GM21737 (cell line): ENCODE measurements around the gene TVP23A.
"Not testable (repeated sequence)": the region's sequence is repeated elsewhere in the genome, so short reads cannot be mapped to it uniquely, and the experiment has no call there.

Experiments
- ATAC-seq: cut with Tn5 transposase; IDR thresholded peaks from one replicate; pipeline ENCODE4 v1.9.1; 2021; ENCODE audit warnings: mild to moderate bottlenecking, moderate library complexity; ENCODE audit not compliant: unreplicated experiment

TVP23A gene

DNA sequence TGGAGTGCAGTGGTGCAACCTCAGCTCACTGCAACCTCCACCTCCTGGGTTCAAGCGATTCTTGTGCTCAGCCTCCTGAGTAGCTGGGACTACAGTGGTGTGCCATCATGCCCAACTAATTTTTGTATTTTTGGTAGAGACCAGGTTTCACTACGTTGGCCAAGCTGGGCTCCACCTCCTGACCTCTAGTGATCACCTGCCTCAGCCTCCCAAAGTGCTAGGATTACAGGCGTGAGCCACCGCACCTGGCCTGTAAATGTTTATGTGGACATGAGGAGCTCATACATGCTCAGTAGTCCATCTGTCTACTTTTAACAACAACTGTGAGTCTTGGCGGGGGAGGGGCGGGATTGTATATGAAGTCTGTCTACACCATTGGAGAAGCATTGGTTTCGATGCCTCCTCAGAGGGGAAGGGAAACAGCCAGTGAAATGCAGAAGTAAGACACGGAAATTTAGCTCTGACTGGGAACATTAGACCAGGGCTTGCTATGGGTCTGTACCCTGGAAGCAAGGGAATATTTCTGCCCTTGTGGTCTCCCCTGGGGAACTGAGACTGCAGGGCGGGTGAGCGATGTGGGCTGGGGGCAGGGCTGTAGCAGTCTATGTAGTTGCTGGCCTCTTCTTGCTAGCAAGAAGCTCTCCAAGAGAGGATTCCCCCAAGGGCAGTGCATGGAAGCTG, 65.6 kb downstream of the TVP23A start:
- peak; percentile 48 for ATAC-seq

DNA sequence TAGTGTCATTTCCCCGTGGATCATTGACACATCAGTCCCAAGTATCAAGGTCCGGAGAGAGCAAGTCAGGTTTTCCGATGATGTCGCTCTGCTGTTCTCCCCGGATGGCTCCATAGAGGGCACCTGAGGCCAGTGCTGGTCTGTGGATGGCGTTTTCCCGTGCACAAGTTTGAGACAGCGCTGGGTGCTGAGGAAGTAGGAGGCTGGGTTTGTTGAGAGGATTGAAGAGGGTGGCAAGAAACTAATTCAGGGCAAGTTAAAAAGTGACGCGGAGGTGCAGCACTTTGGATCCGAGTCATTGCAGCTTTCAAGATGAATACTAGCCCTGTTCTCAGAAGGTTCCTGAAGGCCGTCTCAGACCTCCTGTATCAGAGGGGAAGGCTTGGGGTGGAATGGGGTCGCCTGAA, 67.3 kb downstream of the TVP23A start:
- no peak for ATAC-seq

DNA sequence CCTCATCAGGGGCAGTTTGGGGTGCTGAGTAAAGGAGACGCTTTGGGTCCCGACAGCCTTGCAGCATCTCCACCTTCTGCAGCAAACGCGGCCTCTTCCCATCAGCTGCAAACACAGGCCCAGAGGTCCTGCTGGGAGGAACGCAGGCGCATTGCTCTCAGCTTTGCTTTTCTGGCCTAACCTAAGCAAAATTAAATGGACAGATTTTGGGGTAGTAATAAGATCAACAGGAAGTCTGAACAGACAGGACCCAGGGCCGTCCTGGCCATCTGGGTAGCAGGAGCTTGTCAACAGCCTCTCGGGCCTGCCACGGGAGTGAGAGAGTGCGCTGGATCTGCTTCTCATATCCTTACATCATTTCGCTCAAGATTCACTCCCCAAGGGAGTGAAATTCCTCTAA, 67.8 kb downstream of the TVP23A start:
- ATAC-seq: no peak

DNA sequence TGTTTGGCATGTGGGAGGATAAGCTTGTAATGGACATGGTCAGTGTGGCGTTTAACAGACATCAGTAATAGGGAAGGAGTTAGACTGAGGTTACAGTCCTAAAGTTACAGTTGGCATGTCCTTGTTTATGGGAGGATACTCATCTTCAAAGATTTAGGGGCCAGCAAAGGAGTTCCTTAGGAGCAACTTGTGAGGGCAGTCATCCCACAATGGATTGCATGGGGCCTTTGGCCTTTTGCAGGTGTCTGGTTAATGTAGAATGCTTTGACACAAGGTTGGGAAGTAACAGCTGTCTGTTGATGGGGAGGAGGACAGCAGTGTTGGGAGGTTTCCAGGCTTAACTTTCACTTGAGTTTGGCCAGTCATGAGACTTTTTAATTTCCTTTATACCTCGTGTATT, 72.8 kb downstream of the TVP23A start:
- no peak for ATAC-seq

DNA sequence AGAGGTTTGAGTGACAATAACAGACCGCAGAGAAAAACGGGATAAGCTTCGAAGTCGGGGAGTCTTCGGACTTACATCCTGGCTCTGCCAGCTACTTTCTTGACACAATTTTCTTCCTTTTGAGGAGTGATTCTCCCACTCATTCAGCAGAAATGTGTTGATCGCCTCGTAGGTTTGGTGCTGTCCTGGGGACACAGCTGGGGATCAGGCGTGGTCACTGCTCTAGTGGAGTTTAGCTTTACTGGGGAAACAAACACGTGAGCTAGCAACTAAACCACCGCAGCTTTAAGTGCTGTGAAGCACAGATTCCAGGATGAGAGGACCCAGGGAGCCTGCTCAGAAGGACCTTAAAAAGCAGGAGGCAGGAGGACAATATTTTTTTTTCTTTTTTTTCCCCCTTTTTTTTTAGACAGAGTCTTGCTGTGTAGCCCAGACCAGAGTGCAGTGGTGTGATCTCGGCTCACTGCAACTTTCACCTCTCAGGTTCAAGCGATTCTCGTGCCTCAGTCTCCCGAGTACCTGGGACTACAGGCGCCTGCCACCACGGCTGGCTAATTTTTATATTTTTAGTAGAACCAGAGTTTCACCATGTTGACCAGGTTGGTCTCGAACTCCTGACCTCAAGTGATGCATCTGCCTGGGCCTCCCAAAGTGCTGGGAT, 74.1 kb downstream of the TVP23A start:
- peak; percentile 1 for ATAC-seq

DNA sequence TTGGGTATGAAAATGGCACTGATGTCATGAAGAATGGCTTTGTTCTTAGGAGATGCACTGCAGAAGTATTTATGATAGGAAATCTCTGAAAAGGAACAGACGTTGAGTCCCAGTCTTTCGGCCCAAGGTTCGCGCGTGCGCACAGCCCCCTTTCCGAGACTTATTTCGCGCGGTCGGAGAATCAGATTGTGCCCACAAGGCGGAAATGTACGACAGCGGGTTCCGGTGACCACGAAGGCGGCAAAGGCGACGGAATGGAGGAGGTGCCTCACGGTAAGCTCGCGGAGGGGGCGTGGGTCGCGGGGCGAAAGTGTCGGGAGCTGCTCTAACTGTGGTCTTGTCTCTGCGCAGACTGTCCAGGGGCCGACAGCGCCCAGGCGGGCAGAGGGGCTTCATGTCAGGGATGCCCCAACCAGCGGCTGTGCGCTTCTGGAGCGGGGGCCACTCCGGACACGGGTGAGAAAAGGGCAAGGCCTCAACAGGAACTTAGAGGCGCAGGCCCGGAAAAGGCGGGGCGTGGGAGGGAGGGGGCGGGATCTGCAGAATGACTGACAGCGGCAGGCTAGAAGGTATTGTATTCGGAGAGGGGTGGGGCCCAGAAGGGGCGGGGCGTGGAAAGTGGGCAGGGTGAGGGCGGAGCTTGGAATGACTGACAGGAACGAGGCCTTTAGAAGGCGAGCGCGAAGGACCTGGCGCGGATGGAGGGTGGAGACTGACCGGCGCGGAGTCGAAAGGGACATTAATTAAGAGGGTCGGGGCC, 74.8 kb downstream of the TVP23A start, which contains the start of gene NUBP1:
Gene NUBP1 (plus strand): TSS at position 233 of the 760 bp plus-strand sequence. CDS start 22 bp downstream, at position 255.
- ATAC-seq: peak; percentile 75

DNA sequence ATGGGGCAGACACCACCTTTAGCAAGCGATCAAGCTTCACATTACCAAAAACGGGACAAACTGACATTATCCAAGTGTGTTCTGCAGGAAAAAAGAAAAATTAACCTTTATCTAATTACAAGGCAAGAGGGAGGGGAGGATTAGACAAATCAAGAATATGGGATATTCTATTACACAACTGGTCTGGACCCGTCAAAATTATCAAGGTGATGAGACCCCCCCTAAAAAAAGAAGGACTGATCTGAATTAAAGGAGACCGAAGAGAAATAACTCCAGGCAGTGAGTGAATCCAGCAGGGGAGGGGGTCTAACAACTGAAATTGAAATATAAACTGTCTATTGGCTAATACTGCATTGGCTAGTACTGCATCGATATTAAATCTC, 75.4 kb downstream of the TVP23A start:
- no peak for ATAC-seq

DNA sequence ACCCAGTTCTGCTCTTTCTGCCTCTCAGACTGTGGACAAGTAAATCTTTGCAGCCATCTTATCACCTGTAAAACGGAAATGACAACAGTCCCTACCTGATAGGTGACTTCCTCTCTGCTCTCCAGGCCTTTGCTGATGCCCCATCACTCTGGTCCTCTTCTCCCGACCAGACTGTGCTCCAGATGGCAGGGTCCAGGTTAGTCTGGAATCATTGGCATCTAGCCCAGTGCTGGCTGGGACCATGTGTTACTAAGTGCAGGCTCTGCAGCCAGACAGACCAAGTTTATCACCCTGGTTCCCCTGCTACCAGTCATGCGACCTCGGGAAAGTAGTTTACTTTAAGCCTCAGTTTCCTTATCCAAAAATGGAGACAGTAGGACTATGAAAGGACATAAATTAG, 76.8 kb downstream of the TVP23A start:
- no peak for ATAC-seq

DNA sequence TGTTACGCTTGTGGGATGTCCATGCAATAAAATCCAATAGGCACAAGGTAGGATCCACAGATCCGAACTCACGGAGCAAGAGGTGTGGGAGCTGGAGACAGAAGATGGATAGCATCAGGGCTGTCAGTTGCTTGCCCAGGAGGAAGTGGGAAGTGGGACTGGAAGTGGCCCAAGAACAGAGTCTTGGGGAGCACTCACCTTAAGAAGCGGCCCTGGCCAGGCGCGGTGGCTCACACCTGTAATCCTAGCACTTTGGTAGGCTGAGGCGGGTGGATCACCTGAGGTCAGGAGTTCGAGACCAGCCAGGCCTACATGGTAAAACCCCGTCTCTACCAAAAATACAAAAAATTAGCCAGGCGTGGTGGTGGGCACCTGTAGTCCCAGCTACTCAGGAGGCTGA, 77.3 kb downstream of the TVP23A start:
- ATAC-seq: not testable (repeated sequence)

DNA sequence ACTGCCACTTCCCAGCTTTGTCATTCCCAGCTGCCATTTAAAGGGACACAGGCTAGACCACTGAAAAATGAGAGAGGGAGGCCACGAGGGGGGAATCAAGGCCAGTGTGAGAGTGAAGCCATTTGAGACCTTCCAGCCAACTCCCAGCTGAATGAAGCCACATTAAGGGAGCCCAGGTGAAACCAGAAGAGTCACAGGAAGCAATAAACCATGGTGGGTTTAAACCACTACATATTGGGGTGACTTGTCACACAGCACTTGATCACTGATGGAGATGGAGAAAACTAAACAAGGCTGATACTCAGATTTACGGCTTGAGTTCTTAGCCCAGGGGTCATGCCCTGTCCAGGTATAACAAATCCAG, 77.8 kb downstream of the TVP23A start:
- no peak for ATAC-seq

DNA sequence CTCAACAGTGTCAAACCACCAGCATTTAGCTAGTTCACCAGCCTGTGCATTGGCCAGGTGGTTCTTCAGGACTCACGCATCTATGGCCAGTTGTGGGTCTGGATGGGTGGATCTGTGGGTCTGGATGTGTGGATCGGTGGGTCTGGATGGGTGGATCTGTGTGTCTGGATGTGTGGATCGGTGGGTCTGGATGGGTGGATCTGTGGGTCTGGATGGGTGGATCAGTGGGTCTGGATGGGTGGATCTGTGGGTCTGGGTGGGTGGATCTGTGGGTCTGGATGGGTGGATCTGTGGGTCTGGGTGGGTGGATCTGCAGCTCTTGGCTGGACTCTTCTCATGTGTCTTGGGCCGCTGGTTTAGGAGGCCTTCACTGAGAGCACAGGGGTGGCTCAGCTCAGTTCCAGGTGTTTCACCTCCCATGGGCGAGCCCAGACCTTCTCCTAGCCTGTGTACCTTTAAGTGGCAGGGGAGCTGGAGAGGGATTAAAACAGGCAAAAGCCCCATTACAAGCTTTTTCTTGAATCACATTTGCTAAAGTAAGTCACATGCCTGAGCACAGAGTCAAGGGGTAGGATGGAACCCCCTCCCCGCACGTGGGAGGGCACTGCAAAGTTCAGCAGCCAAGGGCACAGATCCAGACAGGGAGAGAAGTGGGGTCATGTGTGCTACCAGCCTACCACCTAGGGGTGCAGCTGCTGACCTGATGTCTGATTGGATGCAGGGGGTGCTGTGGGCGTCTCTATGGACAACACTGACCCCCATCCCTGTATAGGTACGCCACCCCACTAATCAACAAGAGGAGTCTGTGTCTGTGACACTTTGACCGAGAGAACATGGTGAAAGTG, 78.4 kb downstream of the TVP23A start:
- ATAC-seq: no peak

DNA sequence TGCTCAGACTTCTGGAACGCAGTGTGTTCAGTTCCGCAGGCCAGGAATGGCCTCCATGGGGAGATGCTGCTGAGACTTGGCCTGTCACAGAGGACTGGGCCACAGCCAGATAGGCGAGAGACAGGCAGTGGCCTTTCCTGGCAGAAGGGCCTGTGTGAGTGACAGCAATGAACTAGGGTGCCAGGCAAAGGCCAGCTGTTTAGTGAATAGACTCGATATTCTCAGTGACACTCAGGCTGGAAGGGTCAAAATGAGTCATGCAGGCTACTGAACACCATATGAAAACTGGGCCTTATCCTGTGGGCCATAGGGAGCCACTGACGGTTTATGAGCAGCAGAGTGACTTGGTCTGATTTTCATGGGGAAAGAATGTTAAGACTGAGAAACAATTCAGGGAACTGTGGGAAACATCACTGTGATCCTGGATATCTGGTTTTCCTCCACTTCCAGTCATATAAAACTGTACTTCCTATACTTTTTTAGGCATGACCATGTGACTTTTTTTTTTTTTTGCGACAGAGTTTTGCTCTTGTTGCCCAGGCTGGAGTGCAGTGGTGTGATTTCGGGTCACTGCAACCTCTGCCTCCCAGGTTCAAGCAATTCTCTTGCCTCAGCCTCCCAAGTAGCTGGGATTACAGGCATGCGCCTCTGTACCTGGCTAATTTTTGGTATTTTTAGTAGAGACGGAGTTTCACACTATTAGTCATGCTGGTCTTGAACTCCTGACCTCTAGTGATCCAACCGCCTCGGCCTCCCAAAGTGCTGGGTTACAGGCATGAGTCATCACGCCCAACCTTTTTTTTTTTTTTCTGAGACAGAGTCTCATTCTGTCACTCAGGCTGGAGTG, 80.1 kb downstream of the TVP23A start:
- peak; percentile 60 for ATAC-seq

DNA sequence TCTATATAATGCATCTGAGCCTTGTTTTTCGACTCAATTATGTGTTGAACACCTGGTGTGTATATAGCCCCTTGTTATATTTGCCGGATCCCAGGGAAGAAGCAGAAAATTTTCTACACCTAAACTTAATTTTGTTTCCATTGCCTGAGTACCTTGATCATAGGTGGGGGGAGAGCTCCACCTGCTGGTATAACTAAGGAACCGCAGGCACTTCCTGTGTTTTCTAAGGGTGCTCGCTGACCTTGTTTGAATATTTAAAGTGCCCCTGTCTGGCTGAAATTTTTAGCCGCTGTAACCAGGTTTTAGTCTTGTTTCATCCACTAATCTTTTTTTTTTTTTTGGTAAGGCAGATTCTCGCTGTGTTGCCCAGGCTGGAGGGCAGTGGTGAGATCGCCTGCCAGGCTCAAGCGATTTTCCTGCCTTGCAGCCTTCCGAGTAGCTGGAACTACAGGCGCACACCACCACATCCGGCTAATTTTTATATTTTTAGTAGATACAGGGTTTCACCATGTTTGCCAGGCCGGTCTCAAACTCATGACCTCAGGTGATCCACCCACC, 81.4 kb downstream of the TVP23A start:
- ATAC-seq: no peak

DNA sequence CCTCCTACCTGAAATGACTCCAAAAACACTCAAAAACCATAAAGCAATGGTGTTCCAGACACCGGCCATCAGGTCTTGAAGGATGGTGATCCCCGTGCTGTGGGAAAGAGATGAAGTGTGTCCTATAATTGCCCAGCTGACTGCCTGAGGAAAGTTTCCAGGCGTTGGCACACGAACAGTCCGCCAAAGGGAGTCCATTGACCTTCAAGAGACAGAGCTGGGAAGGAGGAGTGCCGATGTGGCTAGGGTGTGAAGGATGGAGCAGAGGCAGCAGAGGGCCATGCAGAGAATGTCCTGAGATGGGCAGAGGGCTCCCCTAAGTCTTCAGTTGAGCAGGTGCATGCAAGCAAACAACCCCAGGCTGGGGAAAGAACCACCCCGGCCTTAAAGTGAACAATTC, 86.8 kb downstream of the TVP23A start:
- ATAC-seq: no peak

DNA sequence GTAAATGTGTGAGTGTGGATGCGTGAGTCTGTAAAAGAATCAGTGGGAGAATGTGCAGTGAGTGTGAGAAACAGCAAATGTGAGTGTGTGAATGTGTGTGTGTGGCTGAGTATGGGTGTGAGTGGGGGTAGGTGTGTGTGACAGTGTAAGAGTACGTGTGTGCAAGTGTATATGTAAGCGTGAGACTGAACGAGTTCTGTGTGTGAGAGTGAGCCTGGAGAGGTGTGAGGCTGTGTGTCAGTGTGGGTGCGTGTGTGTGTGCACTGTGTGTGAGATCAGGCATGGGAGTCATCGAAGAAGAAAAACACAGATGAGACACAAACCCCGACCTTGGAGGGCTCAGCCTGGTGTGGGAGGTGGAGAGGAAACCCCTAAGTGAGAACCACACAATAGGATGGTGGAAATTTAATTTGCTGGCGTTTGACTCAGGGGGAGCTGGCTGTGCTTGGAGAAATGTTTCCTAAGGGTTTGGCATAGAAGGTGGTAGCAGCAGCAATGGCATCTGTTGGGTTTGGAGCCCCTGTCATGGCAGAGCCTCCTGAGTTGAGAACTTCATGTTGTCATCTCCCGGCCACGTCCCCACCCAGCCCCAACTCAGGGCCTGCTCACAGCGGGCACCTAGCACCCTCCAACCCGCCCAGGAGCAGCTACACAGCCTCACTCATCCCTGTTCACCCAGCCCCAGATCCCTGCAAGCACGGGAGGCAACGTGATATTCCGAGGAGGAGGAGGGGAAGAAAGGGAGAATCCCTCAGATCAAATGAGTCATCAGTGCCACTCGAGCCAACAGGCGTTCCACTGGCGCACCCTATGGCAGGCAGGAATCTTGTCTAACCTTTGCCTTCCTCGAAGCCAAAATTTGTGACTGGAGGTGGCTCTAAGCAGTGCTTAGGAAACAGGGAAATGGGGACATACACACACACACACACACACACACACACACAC, 89.2 kb downstream of the TVP23A start:
- no peak for ATAC-seq

DNA sequence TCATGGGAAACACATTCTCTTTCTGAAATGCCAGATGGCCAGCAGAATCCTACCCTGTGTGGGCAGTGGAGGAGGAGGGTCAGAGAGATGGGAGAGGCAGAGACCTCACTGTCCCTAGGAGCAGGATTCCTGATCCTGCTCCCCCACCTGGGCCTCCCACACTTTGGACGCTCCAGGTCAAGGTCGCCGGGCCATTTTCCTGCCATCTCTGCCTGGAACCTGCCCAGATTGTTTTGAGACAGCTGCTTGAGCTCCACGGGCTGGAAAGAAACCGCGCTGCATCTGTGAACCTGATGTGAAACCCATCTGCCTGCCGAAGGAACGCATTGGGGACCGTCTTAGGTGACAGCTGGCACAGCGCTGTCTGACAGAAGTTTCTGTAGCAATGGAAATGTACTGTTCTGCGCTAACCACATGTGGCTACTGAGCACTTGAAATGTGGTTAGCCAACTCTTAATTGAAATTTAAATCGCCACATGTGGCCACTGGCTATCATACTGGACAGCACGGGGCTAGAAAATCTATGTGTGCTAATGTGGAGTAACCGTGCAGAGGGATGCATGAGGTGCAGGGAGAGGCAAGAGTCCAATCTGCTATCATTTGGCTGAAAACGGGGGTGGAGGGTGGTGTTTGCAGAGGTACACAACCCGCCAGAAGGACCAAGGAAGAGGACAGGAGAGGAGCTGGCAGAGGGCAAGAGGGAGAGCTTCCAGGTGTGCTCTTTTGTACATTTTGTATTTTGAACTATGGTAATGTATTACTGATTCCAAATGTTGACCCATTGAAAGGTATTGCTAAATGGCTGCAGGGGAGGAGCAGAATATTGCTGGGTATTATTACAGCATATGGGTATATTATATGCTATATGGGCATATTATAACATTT, 90.3 kb downstream of the TVP23A start:
- ATAC-seq: no peak
